ENCODE results near the gene CDPF1. TPM values are rescaled to one million over a fixed set of nuclear protein-coding genes. Genes with fewer than 3 reads are reported as not detected.
"Not testable (repeated sequence)": the region's sequence is repeated elsewhere in the genome, so short reads cannot be mapped to it uniquely, and the experiment has no call there.

CDPF1 gene
- total and polyA plus RNA-seq, 4 experiments from 2014 or later, result 10.3 to 31.5 (median 14.2) TPM

GRCh38 chr22:46264520-46264919 is 14.4 kb upstream of the CDPF1 start:
- H3K4me3 Mint-ChIP-seq, result peak overlapping the region in 1 of 8 donors; percentile 20
- H3K36me3 ChIP-seq (ENCODE audit: insufficient read depth, low read length); H3K36me3 Mint-ChIP-seq; intact Hi-C loops (cut with micrococcal nuclease); POLR2A ChIA-PET (ENCODE audit: partially characterized antibody); H3K27ac ChIP-seq (ENCODE audit: low read depth, low read length); H3K9me3 ChIP-seq (ENCODE audit: control insufficient read depth in 1 of 2, low read length in 2 of 2); H3K9me3 Mint-ChIP-seq; DNase-seq; H3K4me3 ChIP-seq (ENCODE audit: low read length in 2 of 2); CTCF ChIA-PET (ENCODE audit: partially characterized antibody); H3K27ac Mint-ChIP-seq: not testable (repeated sequence)
- Histone ChIP-seq H3K4me1 (ENCODE audit: insufficient read depth, low read length) (peaks cover 11% of the 10 kb centered on the region), H3K27me3 (ENCODE audit: insufficient read depth, low read length) (peaks cover 17% of the 10 kb centered on the region)
- H3K27me3 Mint-ChIP-seq, result peaks cover 36 to 45% of the 10 kb centered on the region in 2 donors
- H3K4me1 Mint-ChIP-seq, result peaks cover 7 to 27% (median 11%) of the 10 kb centered on the region in 4 donors

- Histone ChIP-seq H3K27me3 (ENCODE audit: insufficient read depth, low read length) (peaks cover 17% of the 10 kb centered on the region), H3K4me1 (ENCODE audit: insufficient read depth, low read length) (peaks cover 7% of the 10 kb centered on the region), H3K27ac (ENCODE audit: low read depth, low read length) (no peak within 1 kb of the TSS), H3K4me3 (ENCODE audit: low read length in 2 of 2) (no peak within 1 kb of the TSS), H3K9me3 (ENCODE audit: control insufficient read depth in 1 of 2, low read length in 2 of 2) (no peaks in the 10 kb centered on the region), H3K36me3 (ENCODE audit: insufficient read depth, low read length) (no peaks in the 10 kb centered on the region)
- peaks cover 0 to 7% (median under 1%) of the 10 kb centered on the region in 8 donors for H3K9me3 Mint-ChIP-seq
- intact Hi-C loops (cut with micrococcal nuclease), result no loop called here
- H3K36me3 Mint-ChIP-seq, result peaks cover 0 to 3% of the 10 kb centered on the region in 2 donors
- POLR2A ChIA-PET (ENCODE audit: partially characterized antibody), result interaction anchor here (1.1 kb wide), 1 partner anchor 15 kb away, joined by 4 read pairs; no protein-coding TSS in a partner anchor
- H3K27ac Mint-ChIP-seq, result peak within 1 kb of the TSS in 1 of 7 donors; percentile 42
- H3K4me3 Mint-ChIP-seq, result peak within 1 kb of the TSS; percentile 20 to 51 (median 34)
- CTCF ChIA-PET (ENCODE audit: partially characterized antibody), result no interaction called here
- DNase-seq, result no peak
- H3K27me3 Mint-ChIP-seq, result peaks cover 39 to 51% of the 10 kb centered on the region in 2 donors
- H3K4me1 Mint-ChIP-seq, result peaks cover 5 to 16% (median 8%) of the 10 kb centered on the region in 4 donors
These were observed 13.1 kb upstream of the CDPF1 start, which contains the start of gene PKDREJ for GRCh38 chr22:46263216-46263590. Gene PKDREJ, minus strand, starts transcription at chr22:46263343. Its CDS starts 21 bp downstream, at chr22:46263322.

DNA sequence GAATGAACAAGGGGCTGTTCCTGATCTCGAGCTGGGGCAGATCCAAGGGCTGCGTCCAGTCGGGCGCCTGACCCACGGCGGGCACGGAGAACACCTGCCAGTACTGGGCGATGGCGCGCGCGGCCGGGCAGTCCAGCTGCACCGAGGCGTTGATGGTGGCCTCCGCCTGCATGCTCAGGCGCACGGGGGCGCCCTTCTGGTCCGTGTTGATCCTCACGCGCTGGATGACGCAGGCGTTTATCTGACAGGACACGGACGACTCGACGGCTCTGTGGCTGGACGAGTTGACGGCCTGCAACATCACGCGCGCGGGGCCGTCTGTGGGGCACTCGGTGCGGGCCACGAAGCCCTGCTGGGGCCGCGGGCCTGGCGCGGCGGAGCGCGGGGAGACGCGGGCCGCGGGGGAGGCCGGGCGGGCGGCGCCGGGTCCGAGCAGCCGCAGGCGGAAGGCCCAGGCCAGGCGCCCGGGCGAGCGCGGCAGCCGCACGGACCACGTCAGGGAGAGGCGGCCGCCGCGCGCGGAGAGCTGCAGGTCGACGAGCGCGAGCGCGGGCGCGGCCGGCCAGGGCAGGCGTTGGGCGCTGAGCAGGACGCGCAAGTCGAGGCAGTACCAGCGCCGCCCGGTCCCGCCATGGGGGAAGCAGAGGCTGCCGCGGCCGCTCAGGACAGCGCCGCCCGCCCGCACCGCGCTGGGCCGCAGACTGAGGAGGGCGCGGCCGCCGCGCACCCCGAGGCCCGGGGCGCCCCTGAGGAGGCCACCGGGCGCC is 12.5 kb upstream of the CDPF1 start:
- no peak overlapping the region for H3K27ac Mint-ChIP-seq
- POLR2A ChIA-PET (ENCODE audit: partially characterized antibody), result interaction anchor here (1.1 kb wide), 1 partner anchor 15 kb away, joined by 4 read pairs; no protein-coding TSS in a partner anchor
- peaks cover 17% of the 10 kb centered on the region for H3K27me3 ChIP-seq (ENCODE audit: insufficient read depth, low read length)
- H3K9me3 Mint-ChIP-seq, result peaks cover 0 to 7% (median under 1%) of the 10 kb centered on the region in 8 donors
- peaks cover 4 to 12% (median 6%) of the 10 kb centered on the region in 4 donors for H3K4me1 Mint-ChIP-seq
- no peak overlapping the region for H3K27ac ChIP-seq (ENCODE audit: low read depth, low read length)
- no peak for DNase-seq
- no peaks in the 10 kb centered on the region for H3K9me3 ChIP-seq (ENCODE audit: control insufficient read depth in 1 of 2, low read length in 2 of 2)
- peaks cover 0 to 3% of the 10 kb centered on the region in 2 donors for H3K36me3 Mint-ChIP-seq
- intact Hi-C loops (cut with micrococcal nuclease), result no loop called here
- peaks cover 39 to 56% of the 10 kb centered on the region in 2 donors for H3K27me3 Mint-ChIP-seq
- no peaks in the 10 kb centered on the region for H3K36me3 ChIP-seq (ENCODE audit: insufficient read depth, low read length)
- CTCF ChIA-PET (ENCODE audit: partially characterized antibody), result no interaction called here
- H3K4me3 Mint-ChIP-seq, result peak overlapping the region in 3 of 8 donors; percentile 32 to 48 (median 34)
- no peak overlapping the region for H3K4me3 ChIP-seq (ENCODE audit: low read length in 2 of 2)
- peaks cover 5% of the 10 kb centered on the region for H3K4me1 ChIP-seq (ENCODE audit: insufficient read depth, low read length)

GRCh38 chr22:46260038-46260437 is 9.9 kb upstream of the CDPF1 start:
- no peak overlapping the region for H3K4me3 ChIP-seq (ENCODE audit: low read length in 2 of 2)
- intact Hi-C loops (cut with micrococcal nuclease), result no loop called here
- peaks cover 11% of the 10 kb centered on the region for H3K27me3 ChIP-seq (ENCODE audit: insufficient read depth, low read length)
- no peak for DNase-seq
- no peaks in the 10 kb centered on the region for H3K4me1 ChIP-seq (ENCODE audit: insufficient read depth, low read length)
- peaks cover 38 to 52% of the 10 kb centered on the region in 2 donors for H3K27me3 Mint-ChIP-seq
- H3K9me3 Mint-ChIP-seq, result peaks cover 0 to 4% (median 0%) of the 10 kb centered on the region in 8 donors
- no peaks in the 10 kb centered on the region for H3K36me3 ChIP-seq (ENCODE audit: insufficient read depth, low read length)
- peaks cover 0 to 5% (median 0%) of the 10 kb centered on the region in 4 donors for H3K4me1 Mint-ChIP-seq
- H3K4me3 Mint-ChIP-seq, result no peak overlapping the region
- H3K27ac ChIP-seq (ENCODE audit: low read depth, low read length), result no peak overlapping the region
- no peaks in the 10 kb centered on the region for H3K9me3 ChIP-seq (ENCODE audit: control insufficient read depth in 1 of 2, low read length in 2 of 2)
- no peak overlapping the region for H3K27ac Mint-ChIP-seq
- ChIA-PET POLR2A (ENCODE audit: partially characterized antibody) (interaction anchor here (2.2 kb wide), 1 partner anchor 10 kb away, joined by 6 read pairs; the partner anchor contains the start of gene CDPF1), CTCF (ENCODE audit: partially characterized antibody) (interaction anchor here (1.2 kb wide), 1 partner anchor 10 kb away, joined by 3 read pairs; the partner anchor contains the start of gene CDPF1)
- no peaks in the 10 kb centered on the region for H3K36me3 Mint-ChIP-seq

DNA sequence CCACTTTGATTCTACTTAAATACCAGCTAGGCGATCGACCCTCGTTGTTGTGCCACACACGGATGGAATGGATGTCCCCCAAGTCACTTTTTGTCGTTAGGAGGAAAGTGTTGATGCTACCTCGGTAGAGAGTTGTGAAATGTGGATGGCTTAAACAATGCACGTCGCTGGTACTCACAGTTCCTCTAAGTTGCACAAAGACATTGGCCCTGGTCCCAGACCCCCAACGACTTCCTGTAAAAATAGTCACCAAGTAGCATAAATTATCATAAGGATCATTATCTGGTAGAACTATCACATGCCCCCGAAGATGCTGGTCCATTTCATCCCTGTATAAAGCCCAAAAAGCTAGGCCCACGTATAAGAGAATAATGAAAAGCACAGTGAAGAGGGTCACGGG is 9.3 kb upstream of the CDPF1 start:
- Histone ChIP-seq H3K4me3 (ENCODE audit: low read length in 2 of 2) (no peak overlapping the region), H3K27me3 (ENCODE audit: insufficient read depth, low read length) (peaks cover 11% of the 10 kb centered on the region), H3K36me3 (ENCODE audit: insufficient read depth, low read length) (no peaks in the 10 kb centered on the region), H3K27ac (ENCODE audit: low read depth, low read length) (no peak overlapping the region), H3K9me3 (ENCODE audit: control insufficient read depth in 1 of 2, low read length in 2 of 2) (no peaks in the 10 kb centered on the region), H3K4me1 (ENCODE audit: insufficient read depth, low read length) (no peaks in the 10 kb centered on the region)
- intact Hi-C loops (cut with micrococcal nuclease), result no loop called here
- Mint-ChIP-seq H3K4me1 (peaks cover 0 to 5% (median 1%) of the 10 kb centered on the region in 4 donors), H3K36me3 (no peaks in the 10 kb centered on the region), H3K27ac (no peak overlapping the region), H3K27me3 (peaks cover 37 to 50% of the 10 kb centered on the region in 2 donors), H3K9me3 (peaks cover 0 to 4% (median 0%) of the 10 kb centered on the region in 8 donors), H3K4me3 (no peak overlapping the region)
- POLR2A ChIA-PET (ENCODE audit: partially characterized antibody), result interaction anchor here (2.2 kb wide), 1 partner anchor 9 kb away, joined by 6 read pairs; the partner anchor contains the start of gene CDPF1
- CTCF ChIA-PET (ENCODE audit: partially characterized antibody), result interaction anchor here (1.2 kb wide), 1 partner anchor 9 kb away, joined by 3 read pairs; the partner anchor contains the start of gene CDPF1
- DNase-seq, result no peak

- intact Hi-C loops (cut with micrococcal nuclease), result no loop called here
These were observed 6.4 kb upstream of the CDPF1 start for GRCh38 chr22:46256358-46256958.

More at GRCh38 chr22:46256358-46256958, 6.4 kb upstream of the CDPF1 start:
- DNase-seq, result no peak
- Mint-ChIP-seq H3K27ac (peak overlapping the region in 1 of 7 donors; percentile 5), H3K27me3 (peaks cover 18 to 30% of the 10 kb centered on the region in 2 donors), H3K4me3 (no peak overlapping the region), H3K36me3 (no peaks in the 10 kb centered on the region), H3K9me3 (peaks cover 0 to 7% (median 0%) of the 10 kb centered on the region in 8 donors), H3K4me1 (peaks cover 5 to 13% (median 7%) of the 10 kb centered on the region in 4 donors)
- no peak overlapping the region for H3K4me3 ChIP-seq (ENCODE audit: low read length in 2 of 2)
- H3K27me3 ChIP-seq (ENCODE audit: insufficient read depth, low read length), result peaks cover 1% of the 10 kb centered on the region
- ChIA-PET CTCF (ENCODE audit: partially characterized antibody) (no interaction called here), POLR2A (ENCODE audit: partially characterized antibody) (no interaction called here)
- no peak overlapping the region for H3K27ac ChIP-seq (ENCODE audit: low read depth, low read length)
- no peaks in the 10 kb centered on the region for H3K36me3 ChIP-seq (ENCODE audit: insufficient read depth, low read length)
- H3K9me3 ChIP-seq (ENCODE audit: control insufficient read depth in 1 of 2, low read length in 2 of 2), result no peaks in the 10 kb centered on the region
- H3K4me1 ChIP-seq (ENCODE audit: insufficient read depth, low read length), result peaks cover 4% of the 10 kb centered on the region

Data from CD4-positive, alpha-beta memory T cell (primary cell).